ENCODE results near the gene DNAJB2. TPM values are rescaled to one million over a fixed set of nuclear protein-coding genes. Genes with fewer than 3 reads are reported as not detected.

Gene DNAJB2
- polyA plus RNA-seq, 1 donor from 2014 or later = 7.8 TPM

DNA sequence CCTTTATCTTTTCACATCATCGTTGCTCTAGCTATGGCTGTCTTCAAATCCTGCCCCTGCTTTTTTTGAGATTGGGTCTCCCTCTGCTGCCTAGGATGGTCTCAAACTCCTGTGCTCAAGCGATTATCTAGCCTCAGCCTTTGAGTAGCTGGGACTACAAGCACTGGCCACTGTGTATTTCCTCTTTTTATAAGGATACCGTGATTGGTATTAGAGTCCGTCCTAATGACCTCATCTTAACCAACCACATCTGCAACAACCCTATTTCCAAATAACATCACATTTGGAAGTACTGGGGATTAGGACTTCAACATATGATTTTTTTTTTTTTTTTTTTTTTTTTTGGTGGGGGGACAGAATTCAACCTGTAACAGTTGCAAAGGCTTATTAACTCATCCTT, 44.3 kb downstream of the DNAJB2 start:
- peaks cover 22% of the 10 kb centered on the region for H3K27me3 Mint-ChIP-seq
- no peak overlapping the region for H3K27ac Mint-ChIP-seq
- H3K4me3 Mint-ChIP-seq = no peak overlapping the region
- no peaks in the 10 kb centered on the region for H3K36me3 Mint-ChIP-seq
- H3K4me1 Mint-ChIP-seq = peaks cover 0 to 7% (median 4%) of the 10 kb centered on the region in 3 donors
- no peaks in the 10 kb centered on the region for H3K9me3 Mint-ChIP-seq

DNA sequence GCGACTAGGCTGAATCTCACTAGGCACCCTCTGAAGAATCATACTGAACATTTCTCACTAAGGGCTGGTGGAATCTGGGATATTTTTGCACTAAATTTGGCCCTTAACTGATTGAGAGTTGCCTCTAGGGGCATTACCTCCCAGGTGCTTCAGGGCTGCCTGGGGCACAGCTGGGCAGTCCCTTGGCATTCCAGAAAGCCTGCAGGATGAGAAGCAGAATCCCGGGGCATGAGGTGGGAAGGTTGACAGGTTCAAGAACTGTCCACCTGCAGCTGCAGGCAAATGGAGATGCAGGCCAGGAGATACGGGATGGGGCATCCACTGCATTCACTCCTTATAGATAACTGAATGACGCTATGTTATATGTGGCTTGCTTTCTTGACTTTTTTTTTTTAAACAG, 46.0 kb downstream of the DNAJB2 start:
- Mint-ChIP-seq H3K27me3 (peaks cover 24% of the 10 kb centered on the region), H3K36me3 (no peaks in the 10 kb centered on the region), H3K9me3 (no peaks in the 10 kb centered on the region), H3K4me3 (no peak overlapping the region), H3K4me1 (peaks cover 0 to 7% (median 4%) of the 10 kb centered on the region in 3 donors), H3K27ac (no peak overlapping the region)

- Mint-ChIP-seq H3K27me3 (peaks cover 31% of the 10 kb centered on the region), H3K4me3 (no peak overlapping the region)
Observed at GRCh38 chr2:219325657-219326315, 46.6 kb downstream of the DNAJB2 start.

GRCh38 chr2:219327719-219328118, 48.6 kb downstream of the DNAJB2 start:
- H3K27ac Mint-ChIP-seq = no peak overlapping the region
- H3K9me3 Mint-ChIP-seq = peaks cover 0 to 4% (median 3%) of the 10 kb centered on the region in 3 donors
- H3K27me3 Mint-ChIP-seq = peaks cover 42% of the 10 kb centered on the region
- H3K4me1 Mint-ChIP-seq = no peaks in the 10 kb centered on the region
- no peaks in the 10 kb centered on the region for H3K36me3 Mint-ChIP-seq
- no peak overlapping the region for H3K4me3 Mint-ChIP-seq

More at GRCh38 chr2:219325657-219326315, 46.6 kb downstream of the DNAJB2 start:
- no peaks in the 10 kb centered on the region for H3K36me3 Mint-ChIP-seq
- H3K9me3 Mint-ChIP-seq = no peaks in the 10 kb centered on the region
- peaks cover 0 to 6% (median 4%) of the 10 kb centered on the region in 3 donors for H3K4me1 Mint-ChIP-seq
- H3K27ac Mint-ChIP-seq = no peak overlapping the region

DNA sequence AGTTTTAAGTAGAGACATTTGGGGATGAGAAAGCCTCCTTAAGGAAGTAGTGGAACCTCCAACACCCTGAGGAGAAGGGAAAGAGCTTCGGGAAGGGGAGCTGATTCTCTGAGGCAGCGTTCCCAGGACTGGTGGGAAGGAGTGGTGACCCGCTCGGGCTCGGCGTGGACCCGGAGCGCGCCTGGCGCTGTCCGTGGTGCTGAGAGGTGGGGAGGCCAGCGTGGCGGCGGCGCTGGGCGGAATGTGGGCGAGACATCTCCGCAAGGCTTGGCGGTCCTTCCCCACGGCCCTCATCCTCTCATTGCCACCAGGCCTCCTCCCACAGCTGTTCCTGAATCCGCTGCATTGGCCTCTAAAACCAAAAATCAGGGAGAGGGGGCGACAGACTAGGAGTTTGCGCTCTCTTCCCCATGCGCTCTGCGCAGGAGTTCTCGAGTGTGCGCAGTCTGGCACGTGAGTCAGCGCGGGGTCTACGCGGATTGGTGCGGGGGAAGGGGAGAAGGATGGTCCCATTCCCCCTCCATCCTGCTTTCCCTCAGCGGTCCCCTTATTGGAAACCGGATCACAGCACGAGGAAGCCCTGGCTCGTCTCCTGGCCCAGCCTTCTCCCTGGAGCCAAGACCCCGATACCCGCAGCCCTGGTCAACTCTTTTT, 52.5 kb downstream of the DNAJB2 start:
- H3K9me3 Mint-ChIP-seq = peaks cover 5 to 14% (median 13%) of the 10 kb centered on the region in 3 donors
- H3K36me3 Mint-ChIP-seq = no peaks in the 10 kb centered on the region
- no peak overlapping the region for H3K4me3 Mint-ChIP-seq
- peaks cover 41% of the 10 kb centered on the region for H3K27me3 Mint-ChIP-seq
- H3K27ac Mint-ChIP-seq = no peak overlapping the region
- H3K4me1 Mint-ChIP-seq = no peaks in the 10 kb centered on the region

DNA sequence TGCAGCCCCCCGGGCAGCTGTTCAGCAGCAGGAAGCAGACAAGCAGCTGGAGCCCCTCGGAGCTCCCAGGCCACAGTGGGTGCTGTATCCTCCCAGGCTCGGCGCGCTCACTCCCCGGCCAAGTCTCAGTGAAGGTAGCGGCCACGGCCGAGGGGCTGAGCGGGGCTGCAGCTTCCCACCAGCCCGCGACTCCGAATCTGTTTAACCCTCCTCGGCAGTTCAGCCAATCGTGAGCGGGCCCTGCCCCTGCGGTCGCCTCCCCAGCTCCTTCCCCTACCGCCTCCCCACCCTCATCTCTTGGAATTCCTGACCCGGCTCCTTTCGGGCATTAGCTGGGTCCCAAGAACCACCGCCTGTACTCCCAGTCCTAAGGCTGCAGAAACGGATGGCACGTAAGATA, 53.4 kb downstream of the DNAJB2 start, which contains the start of gene RESP18:
TSS of gene RESP18 (minus strand) at position 203 of the 400 bp plus-strand sequence.
- Mint-ChIP-seq H3K27me3 (peaks cover 44% of the 10 kb centered on the region), H3K36me3 (no peaks in the 10 kb centered on the region), H3K4me3 (peak within 1 kb of the TSS in 1 of 4 donors; percentile 72), H3K9me3 (peaks cover 6 to 14% (median 14%) of the 10 kb centered on the region in 3 donors), H3K27ac (no peak within 1 kb of the TSS), H3K4me1 (no peaks in the 10 kb centered on the region)

DNA sequence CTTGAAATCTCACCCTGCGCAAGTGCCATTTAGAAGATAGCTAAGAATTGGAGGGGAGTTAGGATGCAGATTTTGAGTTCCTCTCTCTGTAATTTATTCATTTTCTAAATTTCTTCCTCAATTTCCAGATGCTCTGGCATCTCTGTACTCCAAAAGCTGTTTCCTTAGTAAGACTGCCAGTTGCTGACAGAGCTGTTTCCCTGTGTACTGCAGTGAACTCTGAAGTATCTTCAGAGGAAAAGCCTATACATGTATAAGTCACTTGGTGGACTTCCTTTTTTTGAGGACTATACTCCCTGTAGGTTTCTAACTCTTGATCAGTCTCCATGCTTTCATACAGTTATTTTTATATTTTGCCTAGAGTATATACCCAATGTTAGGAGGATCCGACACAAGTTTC, 54.9 kb downstream of the DNAJB2 start:
- H3K27ac Mint-ChIP-seq = no peak overlapping the region
- peaks cover 6 to 14% (median 14%) of the 10 kb centered on the region in 3 donors for H3K9me3 Mint-ChIP-seq
- H3K4me3 Mint-ChIP-seq = no peak overlapping the region
- peaks cover 37% of the 10 kb centered on the region for H3K27me3 Mint-ChIP-seq
- no peaks in the 10 kb centered on the region for H3K4me1 Mint-ChIP-seq
- no peaks in the 10 kb centered on the region for H3K36me3 Mint-ChIP-seq

GRCh38 chr2:219335373-219335786, 56.2 kb downstream of the DNAJB2 start:
- peaks cover 31% of the 10 kb centered on the region for H3K27me3 Mint-ChIP-seq
- H3K4me3 Mint-ChIP-seq = no peak overlapping the region
- H3K9me3 Mint-ChIP-seq = peaks cover 6 to 14% (median 14%) of the 10 kb centered on the region in 3 donors
- H3K27ac Mint-ChIP-seq = no peak overlapping the region
- H3K4me1 Mint-ChIP-seq = no peaks in the 10 kb centered on the region
- no peaks in the 10 kb centered on the region for H3K36me3 Mint-ChIP-seq

Other genes starting within 250 kb of the DNAJB2 start
- not detected for gene CFAP65, start 237.8 kb upstream of the DNAJB2 start, polyA plus RNA-seq
- not detected for gene IHH, start 218.4 kb upstream of the DNAJB2 start, polyA plus RNA-seq
- gene NHEJ1, start 118.6 kb upstream of the DNAJB2 start, polyA plus RNA-seq = 22.9 TPM
- 0.63 TPM for gene SLC23A3, start 109.3 kb upstream of the DNAJB2 start, polyA plus RNA-seq
- 151 TPM for gene CNPPD1, start 102.4 kb upstream of the DNAJB2 start, polyA plus RNA-seq
- 55.6 TPM for gene RETREG2, start 101.1 kb upstream of the DNAJB2 start, polyA plus RNA-seq
- gene ZFAND2B, start 72.6 kb upstream of the DNAJB2 start, polyA plus RNA-seq = 64.8 TPM
- 1.2 TPM for gene ABCB6, start 60.4 kb upstream of the DNAJB2 start, polyA plus RNA-seq
- 19.6 TPM for gene ATG9A, start 49.7 kb upstream of the DNAJB2 start, polyA plus RNA-seq
- 31.1 TPM for gene ANKZF1, start 49.6 kb upstream of the DNAJB2 start, polyA plus RNA-seq
- gene GLB1L, start 33.9 kb upstream of the DNAJB2 start, polyA plus RNA-seq = not detected
- 17.9 TPM for gene STK16, start 33.9 kb upstream of the DNAJB2 start, polyA plus RNA-seq
- gene TUBA4B, start 26.1 kb upstream of the DNAJB2 start, polyA plus RNA-seq = not detected
- gene TUBA4A, start 25.4 kb upstream of the DNAJB2 start, polyA plus RNA-seq = 229 TPM
- not detected for gene PTPRN, start 30.0 kb downstream of the DNAJB2 start, polyA plus RNA-seq
- not detected for gene RESP18, start 53.4 kb downstream of the DNAJB2 start, polyA plus RNA-seq
- 49.9 TPM for gene DNPEP, start 108.5 kb downstream of the DNAJB2 start, polyA plus RNA-seq
- not detected for gene DES, start 139.0 kb downstream of the DNAJB2 start, polyA plus RNA-seq
- not detected for gene SPEG, start 155.5 kb downstream of the DNAJB2 start, polyA plus RNA-seq
- gene GMPPA, start 219.5 kb downstream of the DNAJB2 start, polyA plus RNA-seq = 24.4 TPM
- gene ASIC4, start 235.1 kb downstream of the DNAJB2 start, polyA plus RNA-seq = not detected